Measurements from ENCODE around the gene SZT2. TPM values are rescaled to one million over a fixed set of nuclear protein-coding genes. Genes with fewer than 3 reads are reported as not detected.
"Not testable (repeated sequence)": the region's sequence is repeated elsewhere in the genome, so short reads cannot be mapped to it uniquely, and the experiment has no call there.

SZT2 gene
- total and polyA plus RNA-seq, 2 experiments from 2014 or later, result 14.8 to 18.8 TPM

- H3K27me3 ChIP-seq, result no peaks in the 10 kb centered on the region
- 82% methylated on average over 4 of the region's 4 CpGs for WGBS (ENCODE audit: low lambda C conversion rate, missing lambda C conversion rate)
- no peaks in the 10 kb centered on the region for H3K9me2 ChIP-seq (replicated peaks; ENCODE audit: insufficient read depth)
- H3K4me3 ChIP-seq, result no peak overlapping the region
- no peaks in the 10 kb centered on the region for H3K9me3 ChIP-seq (ENCODE audit: low read depth)
- no peaks in the 10 kb centered on the region for H4K20me1 ChIP-seq (ENCODE audit: insufficient read depth, poor library complexity, severe bottlenecking)
- H3K4me1 ChIP-seq (ENCODE audit: insufficient read depth), result peaks cover 24% of the 10 kb centered on the region
- no peak overlapping the region for H3K4me2 ChIP-seq
- H3K79me2 ChIP-seq, result no peaks in the 10 kb centered on the region
- TF ChIP-seq CTCF (IDR thresholded peaks at IDR 0.05; ENCODE audit: poor library complexity), result no peak
- TF ChIP-seq EZH2 (IDR thresholded peaks at IDR 0.05; ENCODE audit: borderline replicate concordance), result no peak
- TF ChIP-seq EZH2phosphoT487 (IDR thresholded peaks at IDR 0.05; ENCODE audit: low read depth, severe bottlenecking, unreplicated experiment), result no peak
- H3K36me3 ChIP-seq (replicated peaks; ENCODE audit: insufficient read depth, low read depth), result no peaks in the 10 kb centered on the region
- no peak for DNase-seq (ENCODE audit: low spot score)
- peak overlapping the region; percentile 80 for H3K27ac ChIP-seq
- no peak overlapping the region for H2AFZ ChIP-seq
Measured at GRCh38 chr1:43473463-43473862, 83.8 kb downstream of the SZT2 start.

- H3K9me3 ChIP-seq (ENCODE audit: low read depth); H2AFZ ChIP-seq; H3K79me2 ChIP-seq; H3K9me2 ChIP-seq (replicated peaks; ENCODE audit: insufficient read depth); DNase-seq (ENCODE audit: low spot score); H3K27me3 ChIP-seq; H3K4me2 ChIP-seq; H3K36me3 ChIP-seq (replicated peaks; ENCODE audit: insufficient read depth, low read depth); H4K20me1 ChIP-seq (ENCODE audit: insufficient read depth, poor library complexity, severe bottlenecking); H3K4me3 ChIP-seq: not testable (repeated sequence)
- 61% methylated on average over 9 of the region's 10 CpGs for WGBS (ENCODE audit: low lambda C conversion rate, missing lambda C conversion rate)
- peak overlapping the region; percentile 74 for H3K27ac ChIP-seq
- peaks cover 24% of the 10 kb centered on the region for H3K4me1 ChIP-seq (ENCODE audit: insufficient read depth)
Measured at GRCh38 chr1:43475611-43476401, 86.1 kb downstream of the SZT2 start.

- Histone ChIP-seq H3K4me2 (no peak overlapping the region), H3K9me2 (replicated peaks; ENCODE audit: insufficient read depth) (no peaks in the 10 kb centered on the region), H3K9me3 (ENCODE audit: low read depth) (no peaks in the 10 kb centered on the region), H3K79me2 (no peaks in the 10 kb centered on the region), H2AFZ (no peak overlapping the region), H3K4me1 (ENCODE audit: insufficient read depth) (peaks cover 20% of the 10 kb centered on the region), H4K20me1 (ENCODE audit: insufficient read depth, poor library complexity, severe bottlenecking) (no peaks in the 10 kb centered on the region), H3K27me3 (no peaks in the 10 kb centered on the region), H3K27ac (no peak overlapping the region), H3K4me3 (no peak overlapping the region), H3K36me3 (replicated peaks; ENCODE audit: insufficient read depth, low read depth) (no peaks in the 10 kb centered on the region)
- WGBS (ENCODE audit: low lambda C conversion rate, missing lambda C conversion rate), result 92% methylated on average over 1 of the region's 1 CpG
- DNase-seq (ENCODE audit: low spot score), result no peak
- no peak for TF ChIP-seq EZH2phosphoT487 (IDR thresholded peaks at IDR 0.05; ENCODE audit: low read depth, severe bottlenecking, unreplicated experiment)
- TF ChIP-seq EZH2 (IDR thresholded peaks at IDR 0.05; ENCODE audit: borderline replicate concordance), result no peak
- no peak for TF ChIP-seq CTCF (IDR thresholded peaks at IDR 0.05; ENCODE audit: poor library complexity)
Measured at GRCh38 chr1:43477716-43478115, 88.0 kb downstream of the SZT2 start.

- DNase-seq (ENCODE audit: low spot score), result no peak
- Histone ChIP-seq H2AFZ (no peak overlapping the region), H3K9me2 (replicated peaks; ENCODE audit: insufficient read depth) (no peaks in the 10 kb centered on the region), H3K79me2 (no peaks in the 10 kb centered on the region), H3K9me3 (ENCODE audit: low read depth) (no peaks in the 10 kb centered on the region), H4K20me1 (ENCODE audit: insufficient read depth, poor library complexity, severe bottlenecking) (no peaks in the 10 kb centered on the region), H3K4me2 (no peak overlapping the region), H3K4me3 (no peak overlapping the region), H3K36me3 (replicated peaks; ENCODE audit: insufficient read depth, low read depth) (no peaks in the 10 kb centered on the region), H3K27ac (no peak overlapping the region), H3K27me3 (no peaks in the 10 kb centered on the region), H3K4me1 (ENCODE audit: insufficient read depth) (peaks cover 12% of the 10 kb centered on the region)
- WGBS (ENCODE audit: low lambda C conversion rate, missing lambda C conversion rate), result 85% methylated on average over 3 of the region's 3 CpGs
- TF ChIP-seq CTCF (IDR thresholded peaks at IDR 0.05; ENCODE audit: poor library complexity) (no peak), EZH2 (IDR thresholded peaks at IDR 0.05; ENCODE audit: borderline replicate concordance) (no peak), EZH2phosphoT487 (IDR thresholded peaks at IDR 0.05; ENCODE audit: low read depth, severe bottlenecking, unreplicated experiment) (no peak)
Measured at GRCh38 chr1:43479414-43479813, 89.7 kb downstream of the SZT2 start.
